Trophoblast cell (in vitro differentiated cells and primary cell): ENCODE results near the gene USP6.

Source experiments
- DNase-seq, 2 donors: peaks; one replicate each; pipeline ENCODE4 v3.0.0-alpha.2; 2016
- H2AFZ ChIP-seq: 2 replicates; pipeline ENCODE4 v1.6.1; 2013; ENCODE audit warnings: low read length, moderate library complexity, mild to moderate bottlenecking; ENCODE audit not compliant: insufficient read depth, poor library complexity
- H2AK5ac ChIP-seq: 2 replicates; pipeline ENCODE4 v1.6.1; 2013; ENCODE audit warnings: mild to moderate bottlenecking, low read length
- H2BK120ac ChIP-seq: 2 replicates; pipeline ENCODE4 v1.6.1; 2013; ENCODE audit warnings: low read length, mild to moderate bottlenecking, moderate library complexity; ENCODE audit not compliant: insufficient read depth, poor library complexity
- H2BK12ac ChIP-seq: 2 replicates; pipeline ENCODE4 v1.6.1; 2013; ENCODE audit warnings: mild to moderate bottlenecking, low read length, moderate library complexity
- H2BK5ac ChIP-seq: 2 replicates; pipeline ENCODE4 v1.6.1; 2013; ENCODE audit warnings: low read length, low read depth, moderate library complexity, mild to moderate bottlenecking; ENCODE audit not compliant: poor library complexity
- H3K14ac ChIP-seq: 2 replicates; pipeline ENCODE4 v1.6.1; 2013; ENCODE audit warnings: mild to moderate bottlenecking, low read length
- H3K18ac ChIP-seq: 2 replicates; pipeline ENCODE4 v1.6.1; 2013; ENCODE audit warnings: mild to moderate bottlenecking, low read length
- H3K23ac ChIP-seq: 2 replicates; pipeline ENCODE4 v1.6.1; 2013; ENCODE audit warnings: low read length
- H3K27ac ChIP-seq: 2 replicates; pipeline ENCODE4 v1.5.1; 2013; ENCODE audit warnings: low read depth, mild to moderate bottlenecking, inconsistent platforms, low read length, moderate library complexity
- H3K27me3 ChIP-seq: 2 replicates; pipeline ENCODE4 v1.6.1; 2013; ENCODE audit warnings: inconsistent platforms, mild to moderate bottlenecking, low read length, moderate library complexity; ENCODE audit not compliant: insufficient read depth
- H3K36me3 ChIP-seq, 2 experiments: 1 replicate in 1 of 2; 2 replicates in 1 of 2; pipeline ENCODE4 v1.6.1; 2013; ENCODE audit warnings: low read length in 2 of 2, mild to moderate bottlenecking in 2 of 2, moderate library complexity in 1 of 2; ENCODE audit not compliant: insufficient read depth in 2 of 2, control insufficient read depth in 1 of 2
- H3K4ac ChIP-seq: 2 replicates; pipeline ENCODE4 v1.6.1; 2013; ENCODE audit warnings: low read depth, mild to moderate bottlenecking, low read length, moderate library complexity
- H3K4me1 ChIP-seq, 2 experiments: 1 replicate in 1 of 2; 2 replicates in 1 of 2; pipeline ENCODE4 v1.6.1; 2013; ENCODE audit warnings: low read length in 2 of 2, mild to moderate bottlenecking in 2 of 2, moderate library complexity in 1 of 2; ENCODE audit not compliant: insufficient read depth in 2 of 2, control insufficient read depth in 1 of 2
- H3K4me2 ChIP-seq: 2 replicates; pipeline ENCODE4 v1.6.1; 2013; ENCODE audit warnings: inconsistent platforms, mild to moderate bottlenecking, low read length, moderate library complexity
- H3K4me3 ChIP-seq: 2 replicates; pipeline ENCODE4 v1.5.1; 2013; ENCODE audit warnings: mild to moderate bottlenecking, low read depth, low read length, inconsistent platforms
- H3K79me1 ChIP-seq: one replicate; pipeline ENCODE4 v1.6.1; 2013; ENCODE audit warnings: low read length
- H3K79me2 ChIP-seq: 2 replicates; pipeline ENCODE4 v1.6.1; 2013; ENCODE audit warnings: low read length, mild to moderate bottlenecking; ENCODE audit not compliant: control insufficient read depth, insufficient read depth, poor library complexity
- H3K9ac ChIP-seq: 2 replicates; pipeline ENCODE4 v1.6.1; 2013; ENCODE audit warnings: mild to moderate bottlenecking, low read length
- H3K9me3 ChIP-seq: 2 replicates; pipeline ENCODE4 v1.6.1; 2013; ENCODE audit warnings: low read depth, mild to moderate bottlenecking, control low read depth, inconsistent platforms, low read length; ENCODE audit not compliant: insufficient read depth
- H4K12ac ChIP-seq: 2 replicates; pipeline ENCODE4 v1.6.1; 2013; ENCODE audit warnings: low read depth, mild to moderate bottlenecking, low read length, moderate library complexity
- H4K8ac ChIP-seq: 2 replicates; pipeline ENCODE4 v1.6.1; 2013; ENCODE audit warnings: low read depth, mild to moderate bottlenecking, low read length, moderate library complexity
- H4K91ac ChIP-seq: one replicate; pipeline ENCODE4 v1.6.1; 2013; ENCODE audit warnings: low read depth, mild to moderate bottlenecking, low read length, moderate library complexity
- WGBS: extraction: QIAGEN DNeasy Blood & Tissue Kit; methylation state at CpG from one replicate; pipeline ENCODE4 v1.1.7; 2013; ENCODE audit warnings: missing lambda C conversion rate; ENCODE audit not compliant: insufficient read length, insufficient coverage; ENCODE audit errors: extremely low coverage; 5-methylcytosine and 5-hydroxymethylcytosine counted together

The USP6 gene

GRCh38 chr17:5100832-5101231 is 15.0 kb upstream of the USP6 start:
- peaks cover 0 to 1% of the 10 kb centered on the region in 2 experiments for H3K36me3 ChIP-seq
- H3K4me1 ChIP-seq = peaks cover 4 to 5% of the 10 kb centered on the region in 2 experiments
- no peak overlapping the region for H3K23ac ChIP-seq
- H3K27ac ChIP-seq = no peak overlapping the region
- no peaks in the 10 kb centered on the region for H3K79me2 ChIP-seq
- H4K12ac ChIP-seq = no peak overlapping the region
- H3K14ac ChIP-seq = no peak overlapping the region
- no peak overlapping the region for H2BK12ac ChIP-seq
- no peak overlapping the region for H2AK5ac ChIP-seq
- peaks cover 4% of the 10 kb centered on the region for H3K27me3 ChIP-seq
- no peak for DNase-seq
- no peak overlapping the region for H4K8ac ChIP-seq
- H3K9ac ChIP-seq = no peak overlapping the region
- H3K4me2 ChIP-seq = no peak overlapping the region
- H3K9me3 ChIP-seq = peaks cover 9% of the 10 kb centered on the region
- H3K4ac ChIP-seq = no peak overlapping the region
- H3K79me1 ChIP-seq = no peaks in the 10 kb centered on the region
- H2AFZ ChIP-seq = no peak overlapping the region
- no peak overlapping the region for H4K91ac ChIP-seq
- H3K18ac ChIP-seq = no peak overlapping the region
- no CpG with 5 or more reads among the region's 6 CpGs for WGBS
- no peak overlapping the region for H3K4me3 ChIP-seq
- no peak overlapping the region for H2BK120ac ChIP-seq
- H2BK5ac ChIP-seq = no peak overlapping the region

- no peaks in the 10 kb centered on the region for H3K9me3 ChIP-seq
- H3K27ac ChIP-seq = no peak overlapping the region
- H3K23ac ChIP-seq = no peak overlapping the region
- DNase-seq = no peak
- no peak overlapping the region for H2BK120ac ChIP-seq
- H2AFZ ChIP-seq = no peak overlapping the region
- H4K12ac ChIP-seq = no peak overlapping the region
- no peak overlapping the region for H4K91ac ChIP-seq
- no peak overlapping the region for H2AK5ac ChIP-seq
- no peak overlapping the region for H3K18ac ChIP-seq
- no peak overlapping the region for H2BK5ac ChIP-seq
- no peak overlapping the region for H3K4ac ChIP-seq
- H3K14ac ChIP-seq = no peak overlapping the region
- H2BK12ac ChIP-seq = no peak overlapping the region
- H3K4me3 ChIP-seq = peak overlapping the region; percentile 86
- H3K4me1 ChIP-seq = peaks cover 0 to 5% of the 10 kb centered on the region in 2 experiments
- H3K79me2 ChIP-seq = peaks cover 8% of the 10 kb centered on the region
- no peak overlapping the region for H3K9ac ChIP-seq
- peak overlapping the region; percentile 74 for H3K4me2 ChIP-seq
- H3K27me3 ChIP-seq = no peaks in the 10 kb centered on the region
- H3K79me1 ChIP-seq = peaks cover 8% of the 10 kb centered on the region
- H4K8ac ChIP-seq = no peak overlapping the region
- WGBS = no CpG with 5 or more reads among the region's 8 CpGs
- H3K36me3 ChIP-seq = peaks cover 12 to 19% of the 10 kb centered on the region in 2 experiments
Measured at GRCh38 chr17:5110816-5111215, 5.0 kb upstream of the USP6 start.

GRCh38 chr17:5111402-5112204 is 4.2 kb upstream of the USP6 start, which contains the start of gene ZNF232:
Gene ZNF232 (minus strand): TSS chr17:5111878. CDS start chr17:5111822, 56 bp downstream.
- peak; percentile 97 to 99 for DNase-seq
- no peak within 1 kb of the TSS for H2BK5ac ChIP-seq
- peak within 1 kb of the TSS; percentile 83 for H3K9ac ChIP-seq
- H3K9me3 ChIP-seq = no peaks in the 10 kb centered on the region
- H3K4me2 ChIP-seq = peak within 1 kb of the TSS; percentile 93
- H4K8ac ChIP-seq = peak within 1 kb of the TSS; percentile 89
- H3K4ac ChIP-seq = peak within 1 kb of the TSS; percentile 48
- H3K18ac ChIP-seq = peak within 1 kb of the TSS; percentile 70
- H4K91ac ChIP-seq = peak within 1 kb of the TSS; percentile 59
- H2AFZ ChIP-seq = peak within 1 kb of the TSS; percentile 90
- no peaks in the 10 kb centered on the region for H3K27me3 ChIP-seq
- H3K23ac ChIP-seq = no peak within 1 kb of the TSS
- peak within 1 kb of the TSS; percentile 50 for H2BK120ac ChIP-seq
- peak within 1 kb of the TSS; percentile 3 for H2AK5ac ChIP-seq
- H4K12ac ChIP-seq = peak within 1 kb of the TSS; percentile 80
- peaks cover 8% of the 10 kb centered on the region for H3K79me2 ChIP-seq
- H3K4me1 ChIP-seq = peaks cover 0 to 5% of the 10 kb centered on the region in 2 experiments
- H3K14ac ChIP-seq = peak within 1 kb of the TSS; percentile 65
- no CpG with 5 or more reads among the region's 69 CpGs for WGBS
- H3K27ac ChIP-seq = peak within 1 kb of the TSS; percentile 79
- peak within 1 kb of the TSS; percentile 86 for H3K4me3 ChIP-seq
- H3K79me1 ChIP-seq = peaks cover 8% of the 10 kb centered on the region
- H2BK12ac ChIP-seq = peak within 1 kb of the TSS; percentile 23
- H3K36me3 ChIP-seq = peaks cover 12 to 14% of the 10 kb centered on the region in 2 experiments

- no peak overlapping the region for H3K4me3 ChIP-seq
- H3K27ac ChIP-seq = no peak overlapping the region
- no peak overlapping the region for H2BK120ac ChIP-seq
- H4K12ac ChIP-seq = no peak overlapping the region
- no peak overlapping the region for H4K91ac ChIP-seq
- no peak overlapping the region for H4K8ac ChIP-seq
- H3K18ac ChIP-seq = no peak overlapping the region
- DNase-seq = no peak
- H3K9me3 ChIP-seq = peaks cover 10% of the 10 kb centered on the region
- no peak overlapping the region for H3K4ac ChIP-seq
- H3K4me2 ChIP-seq = no peak overlapping the region
- no peak overlapping the region for H2AFZ ChIP-seq
- WGBS = no CpG with 5 or more reads among the region's 6 CpGs
- peaks cover 0 to 5% of the 10 kb centered on the region in 2 experiments for H3K4me1 ChIP-seq
- H3K79me1 ChIP-seq = peaks cover 3% of the 10 kb centered on the region
- H2AK5ac ChIP-seq = no peak overlapping the region
- H3K79me2 ChIP-seq = peaks cover 2% of the 10 kb centered on the region
- no peak overlapping the region for H3K14ac ChIP-seq
- H2BK12ac ChIP-seq = no peak overlapping the region
- no peaks in the 10 kb centered on the region for H3K36me3 ChIP-seq
- no peak overlapping the region for H3K23ac ChIP-seq
- no peak overlapping the region for H3K9ac ChIP-seq
- H2BK5ac ChIP-seq = no peak overlapping the region
- peaks cover 10% of the 10 kb centered on the region for H3K27me3 ChIP-seq
Measured at GRCh38 chr17:5118219-5118618, 2.4 kb downstream of the USP6 start.
